GM19043 (cell line): ENCODE results near the gene DUSP11.
"Not testable (repeated sequence)": the region's sequence is repeated elsewhere in the genome, so short reads cannot be mapped to it uniquely, and the experiment has no call there.

Source experiments
- ATAC-seq: cut with Tn5 transposase; IDR thresholded peaks from one replicate; pipeline ENCODE4 v1.9.1; 2021; ENCODE audit warnings: low read depth; ENCODE audit not compliant: unreplicated experiment

DUSP11 gene

DNA sequence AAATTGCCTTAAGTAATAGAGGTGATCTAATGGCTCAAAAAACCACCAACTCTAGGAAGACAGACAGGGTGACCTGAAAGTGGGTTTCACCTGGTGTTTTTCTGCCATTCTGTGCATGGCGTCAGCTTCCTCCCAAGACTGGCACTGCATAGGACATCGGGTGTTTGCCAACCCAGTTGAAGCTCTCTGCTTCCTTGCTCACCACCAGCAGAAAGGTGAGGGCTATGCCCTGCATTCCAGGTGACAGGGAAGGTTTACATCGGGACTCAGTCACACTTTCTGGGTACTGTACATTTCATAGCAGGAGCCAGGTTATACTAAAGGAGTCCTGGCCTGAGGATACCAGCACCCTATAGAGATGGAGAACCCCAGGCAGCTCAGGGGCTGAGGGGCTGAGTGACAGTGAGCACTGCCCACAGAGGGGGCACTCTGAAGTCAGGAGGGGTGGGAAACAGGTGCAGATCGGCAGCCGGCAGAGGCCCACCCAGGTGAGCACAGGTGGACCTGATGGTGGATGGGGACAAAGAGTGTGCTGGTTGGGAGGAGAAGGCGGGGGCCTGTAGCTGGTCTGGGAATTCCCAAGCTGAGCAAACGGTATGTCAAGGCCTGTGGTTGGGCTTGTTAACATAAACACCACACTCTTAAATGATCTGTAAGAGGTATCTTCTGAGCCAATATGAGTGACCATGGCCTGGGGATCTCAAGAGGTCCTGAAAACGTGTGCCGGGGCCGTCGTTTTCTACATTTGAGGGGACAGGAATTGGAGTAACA is 60.9 kb downstream of the DUSP11 start:
- ATAC-seq: no peak

DNA sequence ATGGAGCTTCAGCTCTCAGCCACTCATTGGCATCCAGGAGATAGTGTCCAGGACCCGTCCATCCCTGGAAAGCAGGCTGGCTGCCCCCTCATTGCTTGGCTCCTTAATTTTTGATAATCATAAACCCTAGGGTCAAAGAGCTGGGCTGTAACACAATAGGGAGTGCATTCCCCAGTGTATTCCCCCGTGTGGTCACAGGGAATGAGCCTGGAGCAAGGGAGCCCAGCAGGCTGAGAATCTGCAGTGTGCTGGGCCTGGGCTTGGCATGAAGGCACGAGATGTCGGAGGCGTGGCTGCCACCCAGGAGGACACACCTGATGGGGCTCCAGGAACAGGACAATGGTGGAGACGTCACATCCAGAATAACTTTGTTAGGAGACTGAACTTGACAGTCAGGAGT is 61.5 kb downstream of the DUSP11 start:
- ATAC-seq: no peak

DNA sequence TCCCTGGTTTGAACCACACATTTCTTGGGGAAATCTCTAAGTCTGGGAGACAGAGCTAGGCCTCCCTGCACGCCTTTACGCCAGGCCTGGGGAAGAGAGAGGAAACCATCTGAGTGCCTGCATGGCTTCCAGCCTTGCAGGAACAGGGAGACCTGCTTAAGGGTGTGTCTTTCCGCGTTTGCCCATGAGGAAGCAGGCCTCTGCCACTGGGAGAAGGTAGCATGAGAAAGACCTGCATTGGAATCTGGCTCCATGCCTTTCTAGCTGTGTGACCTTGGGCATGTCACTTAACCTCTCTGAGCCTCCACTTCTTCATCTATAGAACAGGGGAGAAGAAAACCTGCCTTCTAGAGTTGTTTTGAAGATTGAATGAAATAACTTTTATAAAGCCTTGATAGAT is 62.2 kb downstream of the DUSP11 start:
- not testable (repeated sequence) for ATAC-seq

DNA sequence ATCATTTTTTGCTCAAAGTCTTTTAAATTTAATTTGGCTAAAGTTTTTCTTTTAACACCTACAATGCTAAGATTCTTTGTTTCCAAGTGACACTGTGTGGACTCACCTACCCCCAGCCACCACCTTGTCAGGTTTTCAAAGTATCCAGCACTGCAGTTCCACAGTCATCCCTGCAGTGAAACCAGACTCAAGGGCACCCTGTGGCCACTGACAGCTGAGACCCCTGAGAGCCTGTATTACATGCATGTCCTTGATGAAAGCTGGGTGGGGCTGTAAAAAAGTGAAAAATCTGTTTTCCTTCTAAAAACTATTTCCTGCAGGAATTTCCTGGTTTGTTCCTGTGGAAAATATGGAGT is 62.7 kb downstream of the DUSP11 start:
- no peak for ATAC-seq

DNA sequence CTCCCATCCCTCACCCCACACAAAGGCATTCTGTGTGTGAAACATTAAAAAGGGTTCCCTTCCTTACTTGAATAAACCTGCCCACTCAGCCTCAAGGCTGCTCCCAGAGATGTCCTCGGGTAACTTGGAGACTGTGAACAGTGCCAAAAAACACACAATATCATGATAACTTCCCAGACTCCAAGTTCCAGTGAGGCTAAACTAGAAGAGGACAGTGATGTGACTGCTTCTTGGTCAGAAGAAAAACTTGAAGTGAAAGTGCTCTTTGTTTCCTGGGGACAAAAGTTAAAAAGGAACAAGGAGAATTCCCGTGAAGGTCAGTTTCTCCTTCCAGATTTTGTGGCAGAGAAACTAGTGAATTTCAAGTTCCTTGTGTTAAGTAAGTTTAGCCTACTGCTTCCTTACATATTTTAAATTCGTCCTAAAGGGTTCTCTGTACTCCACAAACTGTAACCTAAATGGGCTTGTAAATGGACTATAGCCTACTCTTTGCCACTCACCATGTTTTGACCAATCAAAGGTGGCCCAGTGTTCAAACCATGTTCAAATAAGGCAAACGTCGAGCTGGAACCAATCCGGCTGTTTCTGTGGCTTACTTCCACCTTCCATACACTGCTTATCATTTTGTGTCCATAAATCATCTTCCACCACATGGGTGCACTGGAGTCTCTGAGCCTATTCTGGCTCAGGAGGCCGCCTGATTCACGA is 63.2 kb downstream of the DUSP11 start:
- no peak for ATAC-seq

DNA sequence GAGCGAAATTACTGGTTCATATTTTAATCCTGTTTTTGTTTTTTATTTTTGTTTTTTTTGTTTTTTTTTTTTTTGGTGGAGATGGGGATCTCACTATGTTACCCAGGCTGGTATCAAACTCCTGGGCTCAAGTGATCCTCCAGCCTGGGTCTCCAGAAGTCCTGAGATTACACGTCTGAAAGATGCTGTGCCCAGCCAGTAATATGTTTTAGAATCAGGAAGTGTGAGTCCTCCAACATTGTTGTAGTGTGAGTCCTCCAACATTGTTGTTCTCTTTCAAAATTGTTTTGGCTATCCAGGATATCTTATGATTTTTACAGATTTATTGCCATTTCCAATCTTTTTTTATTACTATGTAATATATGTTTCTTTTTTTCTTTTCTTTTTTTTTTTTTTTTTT is 65.8 kb downstream of the DUSP11 start:
- no peak for ATAC-seq
